ENCODE data around the gene ITGA11. TPM values are rescaled to one million over a fixed set of nuclear protein-coding genes. Genes with fewer than 3 reads are reported as not detected.

ITGA11 gene
- total and polyA plus RNA-seq, 2 of the 13 experiments (the other 11 are each of a cell fraction or from before 2014, with no cell fraction given): not detected

DNA sequence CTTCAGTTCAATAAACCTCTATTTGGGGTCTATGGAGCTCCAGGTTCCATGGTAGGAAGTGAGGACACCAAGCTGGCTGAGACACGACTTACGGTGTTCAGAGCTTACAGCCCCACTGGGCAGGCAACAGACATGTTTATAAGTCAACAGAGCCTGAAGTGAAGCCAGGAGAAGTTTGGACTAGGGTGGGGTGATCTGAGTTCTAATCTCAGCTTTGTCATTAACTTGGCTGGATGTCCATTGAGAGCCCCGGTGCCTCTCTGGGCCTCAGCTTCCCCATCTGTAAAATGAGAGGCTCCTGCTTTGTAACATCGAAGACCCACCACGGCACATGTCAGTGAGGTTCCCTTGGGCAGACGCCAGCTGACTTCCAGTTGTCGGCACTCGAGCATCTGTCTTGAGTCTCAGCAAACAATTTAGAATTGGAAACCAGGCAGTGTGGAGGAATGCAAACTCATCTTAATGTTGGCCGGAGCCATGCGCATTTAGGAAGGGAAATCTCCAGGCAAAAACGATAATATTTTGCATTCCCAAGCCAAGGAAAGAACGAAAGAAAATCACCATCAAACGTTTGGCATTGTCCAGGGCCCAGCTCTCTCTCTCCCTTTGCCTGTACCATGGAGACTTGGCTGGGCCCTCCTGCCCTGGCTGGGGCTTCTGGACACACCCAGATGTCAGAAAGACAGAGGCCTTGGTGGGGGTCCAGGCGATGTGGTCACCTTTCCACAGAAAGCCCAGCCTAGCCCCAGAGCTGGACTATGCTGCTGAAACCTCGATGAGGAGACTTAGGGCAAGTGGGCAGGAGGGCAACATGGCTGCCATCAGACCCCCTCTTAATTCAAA lies 18.4 kb downstream of the ITGA11 start:
- Histone ChIP-seq H4K20me1 (ENCODE audit: insufficient read depth, low read length) (no peaks in the 10 kb centered on the region), H3K4me3 (replicated peaks in 1 of 3; ENCODE audit: insufficient read depth in 1 of 3, low read depth in 2 of 3, low read length in 3 of 3) (no peak overlapping the region), H3K36me3 (replicated peaks in 1 of 2; ENCODE audit: control insufficient read depth in 1 of 2, insufficient read depth in 2 of 2, low read length in 2 of 2) (no peaks in the 10 kb centered on the region), H3K4me2 (ENCODE audit: low read depth, low read length) (no peak overlapping the region), H3K27me3 (ENCODE audit: control insufficient read depth in 1 of 2, insufficient read depth in 2 of 2, low read length in 2 of 2) (peaks cover 2 to 31% of the 10 kb centered on the region in 2 experiments; a peak in 3 of 5 replicates), H3K79me2 (ENCODE audit: insufficient read depth, low read length) (no peaks in the 10 kb centered on the region), H3K4me1 (ENCODE audit: insufficient read depth, low read length) (no peaks in the 10 kb centered on the region), H3K27ac (ENCODE audit: extremely low read length, insufficient read depth, low read length) (no peak overlapping the region), H3K9ac (ENCODE audit: insufficient read depth, low read depth, low read length) (no peak overlapping the region), H2AFZ (ENCODE audit: low read length) (no peak overlapping the region), H3K9me3 (ENCODE audit: low read length) (no peaks in the 10 kb centered on the region)
- no TSS peak for BruUV-seq (replicated peaks)
- ATAC-seq (no peak), DNase-seq (ENCODE audit: low spot score) (no peak), FAIRE-seq (no peak)
- intact Hi-C loops (cut with micrococcal nuclease; ENCODE audit: unreplicated experiment): no loop called here
- CTCF ChIA-PET (ENCODE audit: low intra/inter-chr PET ratio, low total read pairs): no interaction called here
- 60% methylated on average over 15 of the region's 15 CpGs for WGBS (ENCODE audit: low lambda C conversion rate)
- POLR2A ChIA-PET: no interaction called here
- in situ Hi-C loops (cut with HindIII; ENCODE audit: extremely low pct_ligation_motif_present, low pct_unique_long_range_greater_than_20kb): no loop called here
- TF ChIP-seq PRMT3 (CRISPR knock-in tag; IDR thresholded peaks at IDR 0.05; ENCODE audit: borderline replicate concordance, low read depth) (no peak), SKI (IDR thresholded peaks at IDR 0.05; ENCODE audit: partially characterized antibody) (no peak), ZNF512B (CRISPR knock-in tag; IDR thresholded peaks at IDR 0.05; ENCODE audit: borderline replicate concordance) (no peak), PHF20 (CRISPR knock-in tag; IDR thresholded peaks at IDR 0.05) (no peak), ZNF124 (CRISPR knock-in tag; IDR thresholded peaks at IDR 0.05) (no peak), RBFOX2 (IDR thresholded peaks at IDR 0.05; ENCODE audit: low read depth, low read length) (no peak), EED (CRISPR knock-in tag; IDR thresholded peaks at IDR 0.05) (no peak), ZNF251 (CRISPR knock-in tag; IDR thresholded peaks at IDR 0.05) (no peak), ZFP62 (CRISPR knock-in tag; IDR thresholded peaks at IDR 0.05) (no peak), ZNF7 (CRISPR knock-in tag; IDR thresholded peaks at IDR 0.05) (no peak), FUBP1 (CRISPR knock-in tag; IDR thresholded peaks at IDR 0.05; ENCODE audit: borderline replicate concordance) (no peak), ZNF253 (CRISPR knock-in tag; IDR thresholded peaks at IDR 0.05; ENCODE audit: borderline replicate concordance) (no peak), NONO (IDR thresholded peaks at IDR 0.05) (no peak), NONO (CRISPR knock-in tag; conservative IDR thresholded peaks at IDR 0.05) (no peak), ZBTB25 (CRISPR knock-in tag; IDR thresholded peaks at IDR 0.05) (no peak), ONECUT2 (CRISPR knock-in tag; IDR thresholded peaks at IDR 0.05) (no peak)
- TF ChIP-seq, protein P1, sequence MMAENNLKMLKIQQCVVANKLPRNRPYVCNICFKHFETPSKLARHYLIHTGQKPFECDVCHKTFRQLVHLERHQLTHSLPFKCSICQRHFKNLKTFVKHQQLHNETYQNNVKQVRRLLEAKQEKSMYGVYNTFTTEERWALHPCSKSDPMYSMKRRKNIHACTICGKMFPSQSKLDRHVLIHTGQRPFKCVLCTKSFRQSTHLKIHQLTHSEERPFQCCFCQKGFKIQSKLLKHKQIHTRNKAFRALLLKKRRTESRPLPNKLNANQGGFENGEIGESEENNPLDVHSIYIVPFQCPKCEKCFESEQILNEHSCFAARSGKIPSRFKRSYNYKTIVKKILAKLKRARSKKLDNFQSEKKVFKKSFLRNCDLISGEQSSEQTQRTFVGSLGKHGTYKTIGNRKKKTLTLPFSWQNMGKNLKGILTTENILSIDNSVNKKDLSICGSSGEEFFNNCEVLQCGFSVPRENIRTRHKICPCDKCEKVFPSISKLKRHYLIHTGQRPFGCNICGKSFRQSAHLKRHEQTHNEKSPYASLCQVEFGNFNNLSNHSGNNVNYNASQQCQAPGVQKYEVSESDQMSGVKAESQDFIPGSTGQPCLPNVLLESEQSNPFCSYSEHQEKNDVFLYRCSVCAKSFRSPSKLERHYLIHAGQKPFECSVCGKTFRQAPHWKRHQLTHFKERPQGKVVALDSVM (CRISPR knock-in tag; IDR thresholded peaks at IDR 0.05): no peak
